Keratinocyte (primary cell): Measurements from ENCODE around the gene DCST1. TPM values are rescaled to one million over a fixed set of nuclear protein-coding genes. Genes with fewer than 3 reads are reported as not detected.

Experiments
- DNase-seq: peaks from one replicate; pipeline ENCODE4 v3.0.0-alpha.2; 2011; ENCODE audit warnings: low read depth, missing footprints, low spot score
- FAIRE-seq: peaks from 2 replicates; lab custom pipeline; 2011; peaks lifted over from hg19 to GRCh38; lab: Jason Lieb, UNC
- H2AFZ ChIP-seq: 2 replicates; pipeline ENCODE4 v1.6.0; 2012; ENCODE audit warnings: low read length, control low read depth, inconsistent platforms; ENCODE audit not compliant: control insufficient read depth
- H3K27ac ChIP-seq: 2 replicates; pipeline ENCODE4 v1.5.1; 2011; ENCODE audit warnings: low read length; ENCODE audit not compliant: control insufficient read depth, insufficient read depth
- H3K27me3 ChIP-seq: 3 replicates; pipeline ENCODE4 v1.6.0; 2011; ENCODE audit warnings: low read length; ENCODE audit not compliant: control insufficient read depth, insufficient read depth; ENCODE audit errors: extremely low read depth
- H3K36me3 ChIP-seq, 2 experiments: 2 replicates in 1 of 2; 3 replicates in 1 of 2; pipeline ENCODE4 v1.5.1; 2011; ENCODE audit warnings: low read length in 2 of 2, mild to moderate bottlenecking in 1 of 2; ENCODE audit not compliant: control insufficient read depth in 2 of 2, insufficient read depth in 2 of 2; ENCODE audit errors: extremely low read depth in 1 of 2
- H3K4me1 ChIP-seq: 3 replicates; pipeline ENCODE4 v1.5.1; 2011; ENCODE audit warnings: low read length; ENCODE audit not compliant: control insufficient read depth, insufficient read depth; ENCODE audit errors: extremely low read depth
- H3K4me2 ChIP-seq: 3 replicates; pipeline ENCODE4 v1.6.0; 2011; ENCODE audit warnings: low read depth, low read length; ENCODE audit not compliant: control insufficient read depth, insufficient read depth; ENCODE audit errors: extremely low read depth
- H3K4me3 ChIP-seq, 3 experiments: fragments of 200-600 bp in 1 of 3; sonication (generic) in 1 of 3; 2 replicates in 2 of 3; 3 replicates in 1 of 3; pipeline ENCODE4 v1.5.1; 2011 to 2016; ENCODE audit warnings: low read length in 3 of 3, mild to moderate bottlenecking in 3 of 3, control low read depth in 2 of 3, inconsistent platforms in 1 of 3, low read depth in 1 of 3, mixed read lengths in 1 of 3, mixed run types in 1 of 3, moderate library complexity in 1 of 3; ENCODE audit not compliant: control insufficient read depth in 2 of 3, insufficient read depth in 2 of 3; ENCODE audit errors: extremely low read depth in 1 of 3
- H3K79me2 ChIP-seq: 2 replicates; pipeline ENCODE4 v1.6.0; 2012; ENCODE audit warnings: low read length; ENCODE audit not compliant: control insufficient read depth, insufficient read depth
- H3K9ac ChIP-seq: 3 replicates; pipeline ENCODE4 v1.6.0; 2011; ENCODE audit warnings: low read length; ENCODE audit not compliant: control insufficient read depth, insufficient read depth; ENCODE audit errors: extremely low read depth
- H3K9me1 ChIP-seq: 3 replicates; pipeline ENCODE4 v1.6.0; 2011; ENCODE audit warnings: low read length; ENCODE audit not compliant: control insufficient read depth, insufficient read depth; ENCODE audit errors: extremely low read depth
- H3K9me3 ChIP-seq: 2 replicates; pipeline ENCODE4 v1.5.1; 2012; ENCODE audit warnings: low read depth, low read length; ENCODE audit not compliant: control insufficient read depth
- H4K20me1 ChIP-seq: 3 replicates; pipeline ENCODE4 v1.6.0; 2011; ENCODE audit warnings: low read length; ENCODE audit not compliant: control insufficient read depth, insufficient read depth; ENCODE audit errors: extremely low read depth
- CTCF ChIP-seq, 3 experiments: IDR thresholded peaks in 1 of 3; conservative IDR thresholded peaks in 1 of 3; optimal IDR thresholded peaks in 1 of 3; 2 replicates in 2 of 3; 3 replicates in 1 of 3; pipeline versions ENCODE3 to v1.5.1; 2011; ENCODE audit warnings: low read length in 3 of 3, mild to moderate bottlenecking in 3 of 3, moderate library complexity in 2 of 3, control low read depth in 1 of 3, inconsistent platforms in 1 of 3; ENCODE audit not compliant: insufficient read depth in 2 of 3; ENCODE audit errors: extremely low read depth in 1 of 3
- EZH2 ChIP-seq: IDR thresholded peaks from one replicate; pipeline ENCODE4 v1.6.1; 2012; ENCODE audit warnings: inconsistent platforms, mild to moderate bottlenecking, low read length, moderate library complexity
- dilution Hi-C: fragments of 300-500 bp; cut with MboI; formaldehyde crosslinking; loops from one replicate; pipeline ENCODE4 v1.7.0; 2020; ENCODE audit warnings: low sequenced_read_pairs; ENCODE audit not compliant: extremely low pct_ligation_motif_present
- polyA plus RNA-seq, 5 experiments: library from polyadenylated mRNA; depleted of rRNA in 3 of 5; stranded (reverse) in 3 of 5; stranded (forward) in 1 of 5; unstranded in 1 of 5; fragments of >200 nt; gene quantifications; 1 replicate in 1 of 5; 2 replicates in 3 of 5; 3 replicates in 1 of 5; pipeline versions ENCODE4 v1.2.1 to v1.2.3, GENCODE V29; 2011 to 2012; ENCODE audit warnings: missing spikeins in 2 of 5, low read depth in 1 of 5, low replicate concordance in 1 of 5

Gene DCST1
- polyA plus RNA-seq, 1 donor (not counting 4 experiments of a cell fraction or from before 2014, with no cell fraction given), result not detected

GRCh38 chr1:155034318-155035208 is 939 bp downstream of the DCST1 start:
- no peak overlapping the region for H3K27ac ChIP-seq

GRCh38 chr1:155035936-155036335 is 2.3 kb downstream of the DCST1 start:
- Histone ChIP-seq H3K4me2 (no peak overlapping the region), H3K79me2 (no peaks in the 10 kb centered on the region), H3K36me3 (no peaks in the 10 kb centered on the region), H3K4me1 (peaks cover 31% of the 10 kb centered on the region), H4K20me1 (no peaks in the 10 kb centered on the region), H3K27me3 (no peaks in the 10 kb centered on the region), H3K9me3 (no peaks in the 10 kb centered on the region), H2AFZ (no peak overlapping the region), H3K4me3 (no peak overlapping the region), H3K9me1 (peaks cover 3% of the 10 kb centered on the region), H3K27ac (no peak overlapping the region), H3K9ac (no peak overlapping the region)
- TF ChIP-seq EZH2 (no peak), CTCF (optimal IDR thresholded peaks at IDR 0.05 in 1 of 3, IDR thresholded peaks at IDR 0.05 in 1 of 3, conservative IDR thresholded peaks at IDR 0.05 in 1 of 3; ENCODE audit: extremely low read depth in 1 of 3, insufficient read depth in 2 of 3, low read length in 3 of 3) (no peak)
- dilution Hi-C loops, result no loop called here
- FAIRE-seq, result no peak
- no peak for DNase-seq

More at GRCh38 chr1:155034318-155035208, 939 bp downstream of the DCST1 start:
- Histone ChIP-seq H2AFZ (peak overlapping the region; percentile 16), H3K9me1 (peaks cover 3% of the 10 kb centered on the region), H3K36me3 (no peaks in the 10 kb centered on the region), H3K27me3 (no peaks in the 10 kb centered on the region), H3K9ac (no peak overlapping the region), H3K4me3 (no peak overlapping the region), H3K9me3 (no peaks in the 10 kb centered on the region), H3K4me2 (peak overlapping the region; percentile 7), H3K79me2 (no peaks in the 10 kb centered on the region), H3K4me1 (peaks cover 31% of the 10 kb centered on the region), H4K20me1 (no peaks in the 10 kb centered on the region)
- TF ChIP-seq EZH2 (no peak), CTCF (optimal IDR thresholded peaks at IDR 0.05 in 1 of 3, IDR thresholded peaks at IDR 0.05 in 1 of 3, conservative IDR thresholded peaks at IDR 0.05 in 1 of 3; ENCODE audit: extremely low read depth in 1 of 3, insufficient read depth in 2 of 3, low read length in 3 of 3) (peak in 2 of 3 experiments; percentile 18 to 32)
- DNase-seq, result no peak
- FAIRE-seq, result no peak
- dilution Hi-C loops, result no loop called here
